GM21576 (cell line): ENCODE measurements around the gene CYP26C1.

Experiments used
- ATAC-seq: cut with Tn5 transposase; IDR thresholded peaks from one replicate; pipeline ENCODE4 v1.9.1; 2021; ENCODE audit warnings: mild to moderate bottlenecking, moderate library complexity; ENCODE audit not compliant: unreplicated experiment

The CYP26C1 gene

GRCh38 chr10:93059975-93060886 lies at the start of gene CYP26C1:
CYP26C1 (plus strand) TSS chr10:93060798; CDS start chr10:93061264, 466 bp downstream.
- no peak for ATAC-seq

- ATAC-seq: no peak
Measured at GRCh38 chr10:93015722-93016121, 44.9 kb upstream of the CYP26C1 start.

- ATAC-seq: no peak
Measured at GRCh38 chr10:93023013-93023650, 37.5 kb upstream of the CYP26C1 start.

GRCh38 chr10:93026072-93026471 lies 34.5 kb upstream of the CYP26C1 start:
- ATAC-seq: no peak

- ATAC-seq: no peak
Measured at GRCh38 chr10:93027508-93027907, 33.1 kb upstream of the CYP26C1 start.

- no peak for ATAC-seq
Measured at GRCh38 chr10:93028883-93029282, 31.7 kb upstream of the CYP26C1 start.

- no peak for ATAC-seq
Measured at GRCh38 chr10:93030409-93030808, 30.2 kb upstream of the CYP26C1 start.

GRCh38 chr10:93032105-93032808 lies 28.3 kb upstream of the CYP26C1 start:
- ATAC-seq: no peak

GRCh38 chr10:93032809-93033137 lies 27.8 kb upstream of the CYP26C1 start:
- no peak for ATAC-seq

- no peak for ATAC-seq
Measured at GRCh38 chr10:93034426-93034825, 26.2 kb upstream of the CYP26C1 start.

GRCh38 chr10:93039110-93039509 lies 21.5 kb upstream of the CYP26C1 start:
- ATAC-seq: no peak

- ATAC-seq: no peak
Measured at GRCh38 chr10:93039721-93040120, 20.9 kb upstream of the CYP26C1 start.

- ATAC-seq: no peak
Measured at GRCh38 chr10:93054486-93054885, 6.1 kb upstream of the CYP26C1 start.

GRCh38 chr10:93058139-93058538 lies 2.5 kb upstream of the CYP26C1 start:
- ATAC-seq: no peak

- ATAC-seq: no peak
Measured at GRCh38 chr10:93060887-93061593, 442 bp downstream of the CYP26C1 start.

GRCh38 chr10:93061594-93062513 lies 1.3 kb downstream of the CYP26C1 start:
- no peak for ATAC-seq

- ATAC-seq: no peak
Measured at GRCh38 chr10:93062514-93063143, 2.0 kb downstream of the CYP26C1 start.

- ATAC-seq: no peak
Measured at GRCh38 chr10:93063144-93063976, 2.8 kb downstream of the CYP26C1 start.
